ENCODE data around the gene RIMKLA. TPM values are rescaled to one million over a fixed set of nuclear protein-coding genes. Genes with fewer than 3 reads are reported as not detected.

RIMKLA gene
- total RNA-seq, 2 experiments from 2014 or later = not detected

GRCh38 chr1:42343049-42343448 is 37.5 kb upstream of the RIMKLA start:
- ChIA-PET CTCF (ENCODE audit: unreplicated experiment) (no interaction called here), POLR2A (no interaction called here)
- Histone ChIP-seq H3K27ac (ENCODE audit: low read depth, low read length, poor library complexity, severe bottlenecking) (no peak overlapping the region), H3K9me3 (ENCODE audit: low read length) (no peaks in the 10 kb centered on the region), H3K4me3 (ENCODE audit: low read depth, low read length, poor library complexity, severe bottlenecking) (no peak overlapping the region), H2AFZ (ENCODE audit: low read length) (no peak overlapping the region), H3K4me2 (ENCODE audit: low read length) (no peak overlapping the region), H3K4me1 (ENCODE audit: insufficient read depth, low read length, poor library complexity, severe bottlenecking) (no peaks in the 10 kb centered on the region), H3K36me3 (ENCODE audit: insufficient read depth, low read length) (no peaks in the 10 kb centered on the region), H4K20me1 (ENCODE audit: insufficient read depth, low read length) (no peaks in the 10 kb centered on the region), H3K79me2 (ENCODE audit: insufficient read depth, low read depth, low read length) (no peaks in the 10 kb centered on the region), H3K9me2 (ENCODE audit: insufficient read depth, low read length) (no peaks in the 10 kb centered on the region)
- TF ChIP-seq EZH2phosphoT487 (IDR thresholded peaks at IDR 0.05; ENCODE audit: borderline replicate concordance, low read depth, low read length) (no peak), CTCF (conservative IDR thresholded peaks at IDR 0.05; ENCODE audit: low read length) (no peak)
- intact Hi-C loops (cut with micrococcal nuclease; ENCODE audit: unreplicated experiment) = no loop called here
- no peak for DNase-seq (ENCODE audit: low spot score)
- no TSS peak for BruUV-seq (replicated peaks)

- Histone ChIP-seq H3K4me1 (ENCODE audit: insufficient read depth, low read length, poor library complexity, severe bottlenecking) (no peaks in the 10 kb centered on the region), H2AFZ (ENCODE audit: low read length) (no peak overlapping the region), H4K20me1 (ENCODE audit: insufficient read depth, low read length) (no peaks in the 10 kb centered on the region), H3K4me2 (ENCODE audit: low read length) (no peak overlapping the region), H3K27ac (ENCODE audit: low read depth, low read length, poor library complexity, severe bottlenecking) (no peak overlapping the region), H3K79me2 (ENCODE audit: insufficient read depth, low read depth, low read length) (no peaks in the 10 kb centered on the region), H3K4me3 (ENCODE audit: low read depth, low read length, poor library complexity, severe bottlenecking) (no peak overlapping the region), H3K36me3 (ENCODE audit: insufficient read depth, low read length) (no peaks in the 10 kb centered on the region), H3K9me2 (ENCODE audit: insufficient read depth, low read length) (no peaks in the 10 kb centered on the region), H3K9me3 (ENCODE audit: low read length) (no peaks in the 10 kb centered on the region)
- BruUV-seq (replicated peaks) = no TSS peak
- POLR2A ChIA-PET = no interaction called here
- DNase-seq (ENCODE audit: low spot score) = no peak
- CTCF ChIA-PET (ENCODE audit: unreplicated experiment) = no interaction called here
- no peak for TF ChIP-seq EZH2phosphoT487 (IDR thresholded peaks at IDR 0.05; ENCODE audit: borderline replicate concordance, low read depth, low read length)
- TF ChIP-seq CTCF (conservative IDR thresholded peaks at IDR 0.05; ENCODE audit: low read length) = no peak
- intact Hi-C loops (cut with micrococcal nuclease; ENCODE audit: unreplicated experiment) = no loop called here
Observed at GRCh38 chr1:42348498-42348897, 32.1 kb upstream of the RIMKLA start.

GRCh38 chr1:42350086-42350485 is 30.5 kb upstream of the RIMKLA start:
- Histone ChIP-seq H3K36me3 (ENCODE audit: insufficient read depth, low read length) (no peaks in the 10 kb centered on the region), H3K79me2 (ENCODE audit: insufficient read depth, low read depth, low read length) (no peaks in the 10 kb centered on the region), H2AFZ (ENCODE audit: low read length) (no peak overlapping the region), H3K4me3 (ENCODE audit: low read depth, low read length, poor library complexity, severe bottlenecking) (no peak overlapping the region), H4K20me1 (ENCODE audit: insufficient read depth, low read length) (no peaks in the 10 kb centered on the region), H3K9me2 (ENCODE audit: insufficient read depth, low read length) (no peaks in the 10 kb centered on the region), H3K27ac (ENCODE audit: low read depth, low read length, poor library complexity, severe bottlenecking) (no peak overlapping the region), H3K9me3 (ENCODE audit: low read length) (no peaks in the 10 kb centered on the region), H3K4me1 (ENCODE audit: insufficient read depth, low read length, poor library complexity, severe bottlenecking) (no peaks in the 10 kb centered on the region), H3K4me2 (ENCODE audit: low read length) (no peak overlapping the region)
- CTCF ChIA-PET (ENCODE audit: unreplicated experiment) = no interaction called here
- BruUV-seq (replicated peaks) = no TSS peak
- TF ChIP-seq CTCF (conservative IDR thresholded peaks at IDR 0.05; ENCODE audit: low read length) (no peak), EZH2phosphoT487 (IDR thresholded peaks at IDR 0.05; ENCODE audit: borderline replicate concordance, low read depth, low read length) (no peak)
- POLR2A ChIA-PET = no interaction called here
- DNase-seq (ENCODE audit: low spot score) = no peak
- intact Hi-C loops (cut with micrococcal nuclease; ENCODE audit: unreplicated experiment) = no loop called here
